ENCODE measurements around the gene DDAH1. TPM values are rescaled to one million over a fixed set of nuclear protein-coding genes. Genes with fewer than 3 reads are reported as not detected.

The DDAH1 gene
- polyA plus RNA-seq, 1 donor from 2014 or later = 42.7 TPM

DNA sequence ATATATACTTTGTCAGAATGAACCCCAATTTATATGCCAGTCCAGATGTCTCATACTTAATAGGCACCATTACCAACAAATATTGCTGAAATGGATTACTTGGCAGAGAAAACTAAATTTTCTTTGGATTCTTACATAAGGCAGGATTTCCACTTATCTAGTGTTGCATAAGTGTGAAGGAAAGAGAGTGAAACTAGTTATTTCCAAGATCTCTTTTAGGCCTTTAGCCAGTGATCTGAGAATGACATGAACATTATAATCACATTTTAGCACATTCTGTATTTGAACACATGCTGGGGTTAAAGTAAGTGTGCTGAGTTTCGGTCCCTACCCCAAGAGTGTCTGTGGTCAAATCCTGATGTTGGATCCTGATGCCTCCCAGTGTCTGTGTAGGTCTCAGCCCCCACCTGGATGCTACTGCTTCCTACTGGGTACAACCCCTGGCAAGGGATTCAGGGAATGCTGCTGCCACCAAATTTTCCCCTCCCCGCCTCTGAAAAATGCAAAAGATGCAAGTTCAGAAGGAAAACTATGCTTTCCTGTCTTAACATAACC lies 11.2 kb downstream of the DDAH1 start:
- no peaks in the 10 kb centered on the region for H3K9me3 ChIP-seq (ENCODE audit: low read length)
- H3K9me2 ChIP-seq (ENCODE audit: insufficient read depth, low read length) = no peaks in the 10 kb centered on the region
- no peak overlapping the region for H3K9ac ChIP-seq (ENCODE audit: low read length)
- H3F3A ChIP-seq (ENCODE audit: insufficient read depth, low read length, poor library complexity, severe bottlenecking) = no peaks in the 10 kb centered on the region
- no peaks in the 10 kb centered on the region for H4K20me1 ChIP-seq (ENCODE audit: insufficient read depth)
- no peak overlapping the region for H2AFZ ChIP-seq (ENCODE audit: low read depth, low read length)
- H3K27ac ChIP-seq (ENCODE audit: low read length) = no peak overlapping the region
- no peak overlapping the region for H3K4me3 ChIP-seq (ENCODE audit: low read length)
- no peak overlapping the region for H3K4me2 ChIP-seq (ENCODE audit: low read length)
- H3K27me3 ChIP-seq (ENCODE audit: insufficient read depth, low read depth, low read length) = no peaks in the 10 kb centered on the region
- H3K36me3 ChIP-seq (ENCODE audit: insufficient read depth, low read length) = peaks cover 11% of the 10 kb centered on the region
- TF ChIP-seq TAF1 (IDR thresholded peaks at IDR 0.05; ENCODE audit: low read depth) (no peak), POLR2AphosphoS5 (IDR thresholded peaks at IDR 0.05) (no peak), MXI1 (conservative IDR thresholded peaks at IDR 0.05; ENCODE audit: poor library complexity, severe bottlenecking) (no peak), EP300 (conservative IDR thresholded peaks at IDR 0.05; ENCODE audit: poor library complexity, severe bottlenecking) (no peak)
- H3K79me2 ChIP-seq (replicated peaks; ENCODE audit: insufficient read depth, low read length) = peaks cover 56% of the 10 kb centered on the region

DNA sequence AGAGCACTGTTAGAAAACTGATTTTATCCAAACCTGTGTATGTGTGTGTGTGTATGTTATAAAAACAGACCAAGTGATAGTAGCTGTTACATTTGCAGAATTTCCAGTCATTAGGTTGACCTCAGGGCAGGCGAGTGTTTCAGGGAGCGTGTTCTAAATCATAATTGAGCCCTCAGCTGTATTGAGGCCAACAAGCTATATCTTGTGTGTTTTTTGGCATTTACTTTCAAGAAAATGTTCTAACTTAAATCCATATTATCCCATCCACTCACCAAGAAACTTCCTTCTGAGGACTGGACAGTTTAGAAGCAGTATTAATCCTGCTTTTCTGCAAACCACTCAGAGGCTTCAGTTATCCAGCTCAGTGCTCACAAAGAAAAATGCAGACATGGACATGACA lies 12.0 kb downstream of the DDAH1 start:
- no peak for TF ChIP-seq RAD21 (conservative IDR thresholded peaks at IDR 0.05)
- TF ChIP-seq, protein P1, sequence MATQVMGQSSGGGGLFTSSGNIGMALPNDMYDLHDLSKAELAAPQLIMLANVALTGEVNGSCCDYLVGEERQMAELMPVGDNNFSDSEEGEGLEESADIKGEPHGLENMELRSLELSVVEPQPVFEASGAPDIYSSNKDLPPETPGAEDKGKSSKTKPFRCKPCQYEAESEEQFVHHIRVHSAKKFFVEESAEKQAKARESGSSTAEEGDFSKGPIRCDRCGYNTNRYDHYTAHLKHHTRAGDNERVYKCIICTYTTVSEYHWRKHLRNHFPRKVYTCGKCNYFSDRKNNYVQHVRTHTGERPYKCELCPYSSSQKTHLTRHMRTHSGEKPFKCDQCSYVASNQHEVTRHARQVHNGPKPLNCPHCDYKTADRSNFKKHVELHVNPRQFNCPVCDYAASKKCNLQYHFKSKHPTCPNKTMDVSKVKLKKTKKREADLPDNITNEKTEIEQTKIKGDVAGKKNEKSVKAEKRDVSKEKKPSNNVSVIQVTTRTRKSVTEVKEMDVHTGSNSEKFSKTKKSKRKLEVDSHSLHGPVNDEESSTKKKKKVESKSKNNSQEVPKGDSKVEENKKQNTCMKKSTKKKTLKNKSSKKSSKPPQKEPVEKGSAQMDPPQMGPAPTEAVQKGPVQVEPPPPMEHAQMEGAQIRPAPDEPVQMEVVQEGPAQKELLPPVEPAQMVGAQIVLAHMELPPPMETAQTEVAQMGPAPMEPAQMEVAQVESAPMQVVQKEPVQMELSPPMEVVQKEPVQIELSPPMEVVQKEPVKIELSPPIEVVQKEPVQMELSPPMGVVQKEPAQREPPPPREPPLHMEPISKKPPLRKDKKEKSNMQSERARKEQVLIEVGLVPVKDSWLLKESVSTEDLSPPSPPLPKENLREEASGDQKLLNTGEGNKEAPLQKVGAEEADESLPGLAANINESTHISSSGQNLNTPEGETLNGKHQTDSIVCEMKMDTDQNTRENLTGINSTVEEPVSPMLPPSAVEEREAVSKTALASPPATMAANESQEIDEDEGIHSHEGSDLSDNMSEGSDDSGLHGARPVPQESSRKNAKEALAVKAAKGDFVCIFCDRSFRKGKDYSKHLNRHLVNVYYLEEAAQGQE (IDR thresholded peaks at IDR 0.05; ENCODE audit: borderline replicate concordance) = no peak
- TF ChIP-seq, protein P2, sequence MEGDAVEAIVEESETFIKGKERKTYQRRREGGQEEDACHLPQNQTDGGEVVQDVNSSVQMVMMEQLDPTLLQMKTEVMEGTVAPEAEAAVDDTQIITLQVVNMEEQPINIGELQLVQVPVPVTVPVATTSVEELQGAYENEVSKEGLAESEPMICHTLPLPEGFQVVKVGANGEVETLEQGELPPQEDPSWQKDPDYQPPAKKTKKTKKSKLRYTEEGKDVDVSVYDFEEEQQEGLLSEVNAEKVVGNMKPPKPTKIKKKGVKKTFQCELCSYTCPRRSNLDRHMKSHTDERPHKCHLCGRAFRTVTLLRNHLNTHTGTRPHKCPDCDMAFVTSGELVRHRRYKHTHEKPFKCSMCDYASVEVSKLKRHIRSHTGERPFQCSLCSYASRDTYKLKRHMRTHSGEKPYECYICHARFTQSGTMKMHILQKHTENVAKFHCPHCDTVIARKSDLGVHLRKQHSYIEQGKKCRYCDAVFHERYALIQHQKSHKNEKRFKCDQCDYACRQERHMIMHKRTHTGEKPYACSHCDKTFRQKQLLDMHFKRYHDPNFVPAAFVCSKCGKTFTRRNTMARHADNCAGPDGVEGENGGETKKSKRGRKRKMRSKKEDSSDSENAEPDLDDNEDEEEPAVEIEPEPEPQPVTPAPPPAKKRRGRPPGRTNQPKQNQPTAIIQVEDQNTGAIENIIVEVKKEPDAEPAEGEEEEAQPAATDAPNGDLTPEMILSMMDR (IDR thresholded peaks at IDR 0.05; ENCODE audit: poor library complexity, severe bottlenecking) = no peak
- no peak for TF ChIP-seq MXI1 (conservative IDR thresholded peaks at IDR 0.05; ENCODE audit: poor library complexity, severe bottlenecking)
- TF ChIP-seq SMC3 (conservative IDR thresholded peaks at IDR 0.05; ENCODE audit: poor library complexity) = no peak
- TF ChIP-seq EP300 (conservative IDR thresholded peaks at IDR 0.05; ENCODE audit: poor library complexity, severe bottlenecking) = no peak
- no peak for TF ChIP-seq EZH2 (IDR thresholded peaks at IDR 0.05; ENCODE audit: borderline replicate concordance, insufficient read depth, low read length, poor library complexity, severe bottlenecking)
- TF ChIP-seq TAF1 (IDR thresholded peaks at IDR 0.05; ENCODE audit: low read depth) = no peak
- no peak for TF ChIP-seq POLR2AphosphoS5 (IDR thresholded peaks at IDR 0.05)
- H3K4me2 ChIP-seq (ENCODE audit: low read length) = no peak overlapping the region
- peaks cover 63% of the 10 kb centered on the region for H3K79me2 ChIP-seq (replicated peaks; ENCODE audit: insufficient read depth, low read length)
- H3K36me3 ChIP-seq (ENCODE audit: insufficient read depth, low read length) = peaks cover 11% of the 10 kb centered on the region
- H3K4me3 ChIP-seq (ENCODE audit: low read length) = no peak overlapping the region
- no peaks in the 10 kb centered on the region for H3K27me3 ChIP-seq (ENCODE audit: insufficient read depth, low read depth, low read length)
- H3K9me3 ChIP-seq (ENCODE audit: low read length) = no peaks in the 10 kb centered on the region
- no peak overlapping the region for H3K27ac ChIP-seq (ENCODE audit: low read length)
- no peak overlapping the region for H3K9ac ChIP-seq (ENCODE audit: low read length)
- H3F3A ChIP-seq (ENCODE audit: insufficient read depth, low read length, poor library complexity, severe bottlenecking) = no peaks in the 10 kb centered on the region
- no peak overlapping the region for H2AFZ ChIP-seq (ENCODE audit: low read depth, low read length)
- no peaks in the 10 kb centered on the region for H3K9me2 ChIP-seq (ENCODE audit: insufficient read depth, low read length)
- no peaks in the 10 kb centered on the region for H4K20me1 ChIP-seq (ENCODE audit: insufficient read depth)

All from neural cell (in vitro differentiated cells).